Renal cortex interstitium (tissue), 11 donors: ENCODE data around the gene POP7. TPM values are rescaled to one million over a fixed set of nuclear protein-coding genes. Genes with fewer than 3 reads are reported as not detected.
"Not testable (repeated sequence)": the region's sequence is repeated elsewhere in the genome, so short reads cannot be mapped to it uniquely, and the experiment has no call there.

Experiments
- DNase-seq, 11 donors: peaks; one replicate each; pipeline ENCODE4 v3.0.0-alpha.2; 2013; ENCODE audit warnings: low read depth in 9 of 11, low spot score in 4 of 11; ENCODE audit errors: extremely low read depth in 1 of 11
- polyA plus RNA-seq, 3 donors: library from polyadenylated mRNA; unstranded; fragments of 120-200 nt; gene quantifications; one replicate each; pipeline ENCODE4 v1.2.1, GENCODE V29; 2013; ENCODE audit not compliant: insufficient read length in 3 of 3

POP7 gene
- polyA plus RNA-seq, 3 donors: 20.7 to 30.8 (median 23.7) TPM

- DNase-seq: no peak
These were observed 19.1 kb upstream of the POP7 start for GRCh38 chr7:100686822-100687211.

- DNase-seq: no peak
These were observed 18.7 kb upstream of the POP7 start for GRCh38 chr7:100687261-100687660.

GRCh38 chr7:100687751-100688300, 18.1 kb upstream of the POP7 start:
- no peak for DNase-seq

- no peak for DNase-seq
These were observed 17.5 kb upstream of the POP7 start for GRCh38 chr7:100688326-100688860.

GRCh38 chr7:100689230-100690135, 16.4 kb upstream of the POP7 start:
- no peak for DNase-seq

- DNase-seq: peak in 8 of 11 donors; percentile 66 to 81 (median 74)
These were observed 14.0 kb upstream of the POP7 start for GRCh38 chr7:100691676-100692577.

GRCh38 chr7:100692578-100692961, 13.4 kb upstream of the POP7 start:
- no peak for DNase-seq

GRCh38 chr7:100693312-100694097, 12.4 kb upstream of the POP7 start:
- DNase-seq: no peak

- peak in 1 of 11 donors; percentile 53 for DNase-seq
These were observed 11.7 kb upstream of the POP7 start, which contains the start of gene GIGYF1 for GRCh38 chr7:100694098-100694745. Gene GIGYF1 (minus strand): TSS chr7:100694250. CDS start chr7:100688238, 6,012 bp downstream.

- no peak for DNase-seq
These were observed 9.8 kb upstream of the POP7 start for GRCh38 chr7:100696123-100696521.

- no peak for DNase-seq
These were observed 6.9 kb upstream of the POP7 start for GRCh38 chr7:100699018-100699417.

GRCh38 chr7:100701089-100701488, 4.8 kb upstream of the POP7 start:
- DNase-seq: not testable (repeated sequence)

GRCh38 chr7:100705320-100705752, 585 bp upstream of the POP7 start:
- DNase-seq: peak in 10 of 11 donors; percentile 57 to 75 (median 69)

GRCh38 chr7:100706672-100707311, 871 bp downstream of the POP7 start:
- no peak for DNase-seq

- no peak for DNase-seq
These were observed 2.5 kb downstream of the POP7 start for GRCh38 chr7:100708395-100708794.

- DNase-seq: no peak
These were observed 4.5 kb downstream of the POP7 start for GRCh38 chr7:100710452-100710851.

GRCh38 chr7:100711369-100711768, 5.4 kb downstream of the POP7 start:
- no peak for DNase-seq
